ENCODE results near the gene SPATA24.

SPATA24 gene

DNA sequence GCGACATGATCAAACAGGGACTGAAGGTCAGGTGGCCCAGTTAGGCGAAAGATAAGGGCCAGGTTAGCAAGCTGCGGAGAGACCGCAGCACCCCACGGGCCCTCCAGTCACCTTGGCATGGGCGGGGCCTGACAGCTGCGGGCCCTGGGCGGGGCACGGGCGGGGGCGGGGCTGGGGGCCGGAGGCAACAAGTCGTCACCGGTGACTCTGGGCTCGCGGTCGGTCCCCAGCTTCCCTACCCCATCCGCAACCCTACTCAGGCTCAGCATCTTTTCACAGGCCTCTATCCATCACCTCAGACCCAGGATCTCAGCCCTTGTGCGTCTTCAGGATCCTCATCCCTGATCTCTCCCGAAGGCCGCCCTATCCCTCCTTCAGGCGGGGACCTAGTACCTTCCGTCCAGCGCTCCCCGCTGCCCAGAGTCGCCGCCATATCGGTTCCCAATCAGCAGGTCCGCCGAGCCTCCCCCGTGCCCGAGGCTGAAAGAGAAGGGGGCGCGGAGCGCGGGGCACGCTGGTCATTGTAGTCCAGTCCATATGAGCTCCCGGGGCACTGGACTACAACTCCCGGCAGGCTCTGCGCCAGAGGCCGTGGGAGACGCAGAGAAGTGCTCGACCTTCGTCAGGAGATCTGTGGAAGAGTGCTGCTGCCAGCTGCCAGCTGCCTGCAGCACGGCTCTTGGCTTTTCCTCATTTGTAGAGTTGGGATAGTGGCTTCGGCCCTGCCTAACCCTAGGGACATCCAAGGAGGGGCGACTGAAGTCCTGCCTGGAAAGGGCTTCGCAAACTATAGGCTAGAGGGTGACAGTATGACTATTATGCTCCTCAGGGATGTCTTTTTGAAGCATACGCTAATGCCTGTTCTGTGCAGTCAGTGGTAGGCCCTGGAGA, 35.4 kb upstream of the SPATA24 start, which contains the start of gene DNAJC18:
Gene DNAJC18 (minus strand): TSS at position 513 of the 891 bp plus-strand sequence. CDS start 80 bp downstream, at position 433.
- TF ChIP-seq ZFP3 (CRISPR knock-in tag; IDR thresholded peaks at IDR 0.05) (peak; percentile 54; the same call in 1 of the 2 replicates), RARB (CRISPR knock-in tag; IDR thresholded peaks at IDR 0.05) (no peak)
- TF ChIP-seq, protein P1, sequence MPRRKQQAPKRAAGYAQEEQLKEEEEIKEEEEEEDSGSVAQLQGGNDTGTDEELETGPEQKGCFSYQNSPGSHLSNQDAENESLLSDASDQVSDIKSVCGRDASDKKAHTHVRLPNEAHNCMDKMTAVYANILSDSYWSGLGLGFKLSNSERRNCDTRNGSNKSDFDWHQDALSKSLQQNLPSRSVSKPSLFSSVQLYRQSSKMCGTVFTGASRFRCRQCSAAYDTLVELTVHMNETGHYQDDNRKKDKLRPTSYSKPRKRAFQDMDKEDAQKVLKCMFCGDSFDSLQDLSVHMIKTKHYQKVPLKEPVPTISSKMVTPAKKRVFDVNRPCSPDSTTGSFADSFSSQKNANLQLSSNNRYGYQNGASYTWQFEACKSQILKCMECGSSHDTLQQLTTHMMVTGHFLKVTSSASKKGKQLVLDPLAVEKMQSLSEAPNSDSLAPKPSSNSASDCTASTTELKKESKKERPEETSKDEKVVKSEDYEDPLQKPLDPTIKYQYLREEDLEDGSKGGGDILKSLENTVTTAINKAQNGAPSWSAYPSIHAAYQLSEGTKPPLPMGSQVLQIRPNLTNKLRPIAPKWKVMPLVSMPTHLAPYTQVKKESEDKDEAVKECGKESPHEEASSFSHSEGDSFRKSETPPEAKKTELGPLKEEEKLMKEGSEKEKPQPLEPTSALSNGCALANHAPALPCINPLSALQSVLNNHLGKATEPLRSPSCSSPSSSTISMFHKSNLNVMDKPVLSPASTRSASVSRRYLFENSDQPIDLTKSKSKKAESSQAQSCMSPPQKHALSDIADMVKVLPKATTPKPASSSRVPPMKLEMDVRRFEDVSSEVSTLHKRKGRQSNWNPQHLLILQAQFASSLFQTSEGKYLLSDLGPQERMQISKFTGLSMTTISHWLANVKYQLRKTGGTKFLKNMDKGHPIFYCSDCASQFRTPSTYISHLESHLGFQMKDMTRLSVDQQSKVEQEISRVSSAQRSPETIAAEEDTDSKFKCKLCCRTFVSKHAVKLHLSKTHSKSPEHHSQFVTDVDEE (CRISPR knock-in tag; IDR thresholded peaks at IDR 0.05) = 0 out of 2 replicates have a peak, but pooled peaks have one; percentile 60
- ATAC-seq = peak; percentile 83

DNA sequence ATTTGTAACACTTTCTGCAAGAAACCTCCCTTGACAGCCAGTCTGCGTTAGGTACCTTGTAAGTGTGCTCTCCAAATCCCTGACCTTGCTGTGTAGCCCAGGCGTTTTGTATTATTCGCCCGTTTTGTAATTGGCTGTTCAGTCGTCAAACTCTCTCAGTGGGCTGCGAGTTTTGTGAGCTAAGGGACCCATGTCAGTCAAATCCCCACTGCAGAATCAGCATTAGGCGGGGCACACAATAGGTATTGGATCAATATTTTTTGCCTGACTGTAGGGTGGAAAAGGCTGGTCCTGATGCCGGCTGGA, 34.8 kb upstream of the SPATA24 start:
- ATAC-seq = no peak
- TF ChIP-seq ZFP30 (CRISPR knock-in tag; IDR thresholded peaks at IDR 0.05) = no peak
- no peak for TF ChIP-seq CSDC2 (CRISPR knock-in tag; IDR thresholded peaks at IDR 0.05)
- TF ChIP-seq GLIS3 (CRISPR knock-in tag; IDR thresholded peaks at IDR 0.05) = no peak
- TF ChIP-seq ISL1 (CRISPR knock-in tag; IDR thresholded peaks at IDR 0.05) = no peak
- TF ChIP-seq SNAI2 (CRISPR knock-in tag; IDR thresholded peaks at IDR 0.05) = no peak
- TF ChIP-seq, protein P2, sequence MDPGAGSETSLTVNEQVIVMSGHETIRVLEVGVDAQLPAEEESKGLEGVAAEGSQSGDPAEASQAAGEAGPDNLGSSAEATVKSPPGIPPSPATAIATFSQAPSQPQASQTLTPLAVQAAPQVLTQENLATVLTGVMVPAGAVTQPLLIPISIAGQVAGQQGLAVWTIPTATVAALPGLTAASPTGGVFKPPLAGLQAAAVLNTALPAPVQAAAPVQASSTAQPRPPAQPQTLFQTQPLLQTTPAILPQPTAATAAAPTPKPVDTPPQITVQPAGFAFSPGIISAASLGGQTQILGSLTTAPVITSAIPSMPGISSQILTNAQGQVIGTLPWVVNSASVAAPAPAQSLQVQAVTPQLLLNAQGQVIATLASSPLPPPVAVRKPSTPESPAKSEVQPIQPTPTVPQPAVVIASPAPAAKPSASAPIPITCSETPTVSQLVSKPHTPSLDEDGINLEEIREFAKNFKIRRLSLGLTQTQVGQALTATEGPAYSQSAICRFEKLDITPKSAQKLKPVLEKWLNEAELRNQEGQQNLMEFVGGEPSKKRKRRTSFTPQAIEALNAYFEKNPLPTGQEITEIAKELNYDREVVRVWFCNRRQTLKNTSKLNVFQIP (CRISPR knock-in tag; IDR thresholded peaks at IDR 0.05; ENCODE audit: borderline replicate concordance, low read depth) = no peak
- TF ChIP-seq, protein P3, sequence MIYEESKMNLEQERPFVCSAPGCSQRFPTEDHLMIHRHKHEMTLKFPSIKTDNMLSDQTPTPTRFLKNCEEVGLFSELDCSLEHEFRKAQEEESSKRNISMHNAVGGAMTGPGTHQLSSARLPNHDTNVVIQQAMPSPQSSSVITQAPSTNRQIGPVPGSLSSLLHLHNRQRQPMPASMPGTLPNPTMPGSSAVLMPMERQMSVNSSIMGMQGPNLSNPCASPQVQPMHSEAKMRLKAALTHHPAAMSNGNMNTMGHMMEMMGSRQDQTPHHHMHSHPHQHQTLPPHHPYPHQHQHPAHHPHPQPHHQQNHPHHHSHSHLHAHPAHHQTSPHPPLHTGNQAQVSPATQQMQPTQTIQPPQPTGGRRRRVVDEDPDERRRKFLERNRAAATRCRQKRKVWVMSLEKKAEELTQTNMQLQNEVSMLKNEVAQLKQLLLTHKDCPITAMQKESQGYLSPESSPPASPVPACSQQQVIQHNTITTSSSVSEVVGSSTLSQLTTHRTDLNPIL (CRISPR knock-in tag; IDR thresholded peaks at IDR 0.05; ENCODE audit: low read depth) = no peak
- no peak for TF ChIP-seq TCF4 (CRISPR knock-in tag; IDR thresholded peaks at IDR 0.05; ENCODE audit: borderline replicate concordance)
- no peak for TF ChIP-seq ZFP3 (CRISPR knock-in tag; IDR thresholded peaks at IDR 0.05)
- TF ChIP-seq, protein P1 (CRISPR knock-in tag; IDR thresholded peaks at IDR 0.05) = no peak
- TF ChIP-seq TOX (CRISPR knock-in tag; IDR thresholded peaks at IDR 0.05; ENCODE audit: borderline replicate concordance) = no peak
- TF ChIP-seq RARB (CRISPR knock-in tag; IDR thresholded peaks at IDR 0.05) = no peak
- TF ChIP-seq ZNF70 (CRISPR knock-in tag; IDR thresholded peaks at IDR 0.05) = no peak
- no peak for TF ChIP-seq ESRRG (CRISPR knock-in tag; IDR thresholded peaks at IDR 0.05)
- TF ChIP-seq, protein P4, sequence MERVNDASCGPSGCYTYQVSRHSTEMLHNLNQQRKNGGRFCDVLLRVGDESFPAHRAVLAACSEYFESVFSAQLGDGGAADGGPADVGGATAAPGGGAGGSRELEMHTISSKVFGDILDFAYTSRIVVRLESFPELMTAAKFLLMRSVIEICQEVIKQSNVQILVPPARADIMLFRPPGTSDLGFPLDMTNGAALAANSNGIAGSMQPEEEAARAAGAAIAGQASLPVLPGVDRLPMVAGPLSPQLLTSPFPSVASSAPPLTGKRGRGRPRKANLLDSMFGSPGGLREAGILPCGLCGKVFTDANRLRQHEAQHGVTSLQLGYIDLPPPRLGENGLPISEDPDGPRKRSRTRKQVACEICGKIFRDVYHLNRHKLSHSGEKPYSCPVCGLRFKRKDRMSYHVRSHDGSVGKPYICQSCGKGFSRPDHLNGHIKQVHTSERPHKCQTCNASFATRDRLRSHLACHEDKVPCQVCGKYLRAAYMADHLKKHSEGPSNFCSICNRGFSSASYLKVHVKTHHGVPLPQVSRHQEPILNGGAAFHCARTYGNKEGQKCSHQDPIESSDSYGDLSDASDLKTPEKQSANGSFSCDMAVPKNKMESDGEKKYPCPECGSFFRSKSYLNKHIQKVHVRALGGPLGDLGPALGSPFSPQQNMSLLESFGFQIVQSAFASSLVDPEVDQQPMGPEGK (CRISPR knock-in tag; IDR thresholded peaks at IDR 0.05; ENCODE audit: borderline replicate concordance) = no peak

DNA sequence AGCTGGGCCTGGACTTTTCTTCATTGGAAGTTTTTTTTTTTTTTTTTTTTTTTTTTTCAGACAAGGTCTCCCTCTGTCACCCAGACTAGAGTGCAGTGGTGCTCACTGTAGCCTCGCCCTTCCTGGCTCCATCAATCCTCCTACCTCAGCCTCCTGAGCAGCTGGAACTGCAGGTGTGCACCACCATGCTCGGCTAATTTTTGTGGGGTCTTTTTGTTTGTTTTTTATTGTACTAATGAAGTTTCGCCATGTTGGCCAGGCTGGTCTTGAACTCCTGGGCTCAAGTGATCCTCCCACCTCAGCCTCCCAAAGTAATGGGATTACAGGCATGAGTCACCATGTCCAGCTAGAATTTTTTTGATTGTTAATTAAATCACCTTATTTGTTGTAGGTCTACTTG, 31.8 kb upstream of the SPATA24 start:
- ATAC-seq = no peak
- no peak for TF ChIP-seq OSR1 (CRISPR knock-in tag; IDR thresholded peaks at IDR 0.05)
- TF ChIP-seq ISL1 (CRISPR knock-in tag; IDR thresholded peaks at IDR 0.05) = no peak
- no peak for TF ChIP-seq ZC3H10 (CRISPR knock-in tag; IDR thresholded peaks at IDR 0.05)
- no peak for TF ChIP-seq ESRRG (CRISPR knock-in tag; IDR thresholded peaks at IDR 0.05)
- no peak for TF ChIP-seq GLIS3 (CRISPR knock-in tag; IDR thresholded peaks at IDR 0.05)
- no peak for TF ChIP-seq ARNTL (CRISPR knock-in tag; IDR thresholded peaks at IDR 0.05; ENCODE audit: borderline replicate concordance, low read depth)

Measured in SK-N-SH treated with all-trans-retinoic acid at 6 μM for 48 hours (cell line).